HG03196 (cell line): ENCODE measurements around the gene KCNH1.
A peak's percentile ranks its signal among the peaks of the same experiment; 100 is the strongest.

ENCODE experiments used
- ATAC-seq: cut with Tn5 transposase; IDR thresholded peaks from one replicate; pipeline ENCODE4 v1.9.1; 2021; ENCODE audit not compliant: unreplicated experiment

The KCNH1 gene, protein sequence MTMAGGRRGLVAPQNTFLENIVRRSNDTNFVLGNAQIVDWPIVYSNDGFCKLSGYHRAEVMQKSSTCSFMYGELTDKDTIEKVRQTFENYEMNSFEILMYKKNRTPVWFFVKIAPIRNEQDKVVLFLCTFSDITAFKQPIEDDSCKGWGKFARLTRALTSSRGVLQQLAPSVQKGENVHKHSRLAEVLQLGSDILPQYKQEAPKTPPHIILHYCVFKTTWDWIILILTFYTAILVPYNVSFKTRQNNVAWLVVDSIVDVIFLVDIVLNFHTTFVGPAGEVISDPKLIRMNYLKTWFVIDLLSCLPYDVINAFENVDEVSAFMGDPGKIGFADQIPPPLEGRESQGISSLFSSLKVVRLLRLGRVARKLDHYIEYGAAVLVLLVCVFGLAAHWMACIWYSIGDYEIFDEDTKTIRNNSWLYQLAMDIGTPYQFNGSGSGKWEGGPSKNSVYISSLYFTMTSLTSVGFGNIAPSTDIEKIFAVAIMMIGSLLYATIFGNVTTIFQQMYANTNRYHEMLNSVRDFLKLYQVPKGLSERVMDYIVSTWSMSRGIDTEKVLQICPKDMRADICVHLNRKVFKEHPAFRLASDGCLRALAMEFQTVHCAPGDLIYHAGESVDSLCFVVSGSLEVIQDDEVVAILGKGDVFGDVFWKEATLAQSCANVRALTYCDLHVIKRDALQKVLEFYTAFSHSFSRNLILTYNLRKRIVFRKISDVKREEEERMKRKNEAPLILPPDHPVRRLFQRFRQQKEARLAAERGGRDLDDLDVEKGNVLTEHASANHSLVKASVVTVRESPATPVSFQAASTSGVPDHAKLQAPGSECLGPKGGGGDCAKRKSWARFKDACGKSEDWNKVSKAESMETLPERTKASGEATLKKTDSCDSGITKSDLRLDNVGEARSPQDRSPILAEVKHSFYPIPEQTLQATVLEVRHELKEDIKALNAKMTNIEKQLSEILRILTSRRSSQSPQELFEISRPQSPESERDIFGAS

GRCh38 chr1:211133836-211134669 is at the start of gene KCNH1:
KCNH1 (minus strand) TSS chr1:211134148; CDS start chr1:211133945, 203 bp downstream.
- peak; percentile 94 for ATAC-seq

DNA sequence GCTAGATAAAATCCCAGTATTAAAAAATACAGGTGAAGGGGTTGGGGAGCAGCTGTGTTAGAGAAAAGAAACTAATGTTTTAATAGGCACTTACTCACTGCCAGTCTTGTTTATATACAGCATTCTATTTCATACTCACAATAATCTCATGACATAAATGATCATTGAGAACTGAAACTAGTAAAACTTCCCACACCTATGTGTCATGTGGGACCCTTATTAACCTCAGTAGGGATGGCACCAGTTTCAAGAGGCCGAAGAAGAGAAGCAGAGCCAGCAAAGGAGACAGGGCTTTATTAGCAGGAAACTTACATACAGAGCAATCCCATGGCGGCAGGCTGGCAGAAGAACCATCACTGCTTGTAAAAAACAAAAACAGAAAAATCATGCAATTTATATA is 48.8 kb upstream of the KCNH1 start:
- no peak for ATAC-seq

DNA sequence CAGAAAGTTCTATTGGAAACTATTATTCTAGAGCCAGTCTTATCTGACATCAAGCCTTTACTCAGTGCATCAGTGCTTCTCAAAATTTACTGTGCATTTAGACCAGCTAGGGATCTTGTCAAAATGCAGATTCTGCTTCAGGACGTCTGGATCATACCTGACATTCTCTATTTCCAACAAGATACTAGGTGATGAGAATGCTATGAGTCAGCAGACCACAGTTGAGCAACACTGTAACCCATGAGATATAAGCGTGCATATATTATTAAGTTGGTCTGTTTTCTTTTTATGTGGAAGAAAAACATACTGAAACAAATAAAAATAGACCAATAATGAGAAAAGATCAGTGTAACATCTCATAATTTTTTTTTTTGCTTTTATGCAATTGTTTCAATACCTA is 40.4 kb upstream of the KCNH1 start:
- no peak for ATAC-seq

- ATAC-seq: no peak
These were observed 38.7 kb upstream of the KCNH1 start for GRCh38 chr1:211172657-211173056.

DNA sequence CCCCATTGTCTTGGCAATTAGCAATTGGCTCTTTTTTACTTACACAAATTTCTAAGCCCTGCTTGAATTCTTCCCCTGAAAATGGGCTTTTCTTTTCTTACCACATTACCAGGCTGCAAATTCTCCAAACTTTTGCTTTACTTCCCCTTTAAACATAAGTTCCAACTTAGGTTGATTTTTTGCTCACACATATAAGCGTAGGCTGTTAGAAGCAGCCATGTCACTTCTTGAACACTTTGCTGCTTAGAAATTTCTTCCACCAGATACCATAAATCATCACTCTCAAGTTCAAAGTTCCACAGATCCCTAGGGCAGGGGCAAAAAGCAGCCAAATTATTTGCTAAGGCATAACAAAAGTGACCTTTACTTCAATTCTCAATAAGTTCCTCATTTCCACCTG is 35.4 kb upstream of the KCNH1 start:
- no peak for ATAC-seq

GRCh38 chr1:211158866-211159265 is 24.9 kb upstream of the KCNH1 start:
- ATAC-seq: no peak

- no peak for ATAC-seq
These were observed 21.1 kb upstream of the KCNH1 start for GRCh38 chr1:211155040-211155439.

DNA sequence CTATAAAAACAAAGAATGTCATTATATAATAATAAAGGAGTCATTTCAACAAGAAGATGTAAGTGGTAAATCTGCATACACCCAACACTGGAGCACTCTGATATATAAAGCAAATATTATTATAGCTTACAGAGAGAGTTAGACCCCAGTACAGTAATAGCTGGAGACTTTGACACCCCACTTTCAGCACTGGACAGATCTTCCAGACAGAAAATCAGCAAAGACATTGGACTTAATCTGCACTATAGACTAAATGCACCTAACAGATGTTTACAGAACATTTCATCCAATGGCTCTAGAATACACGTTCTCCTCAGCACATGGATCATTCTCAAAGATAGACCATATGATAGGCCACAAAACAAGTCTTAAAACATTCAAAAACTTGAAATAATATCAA is 20.0 kb upstream of the KCNH1 start:
- ATAC-seq: no peak

DNA sequence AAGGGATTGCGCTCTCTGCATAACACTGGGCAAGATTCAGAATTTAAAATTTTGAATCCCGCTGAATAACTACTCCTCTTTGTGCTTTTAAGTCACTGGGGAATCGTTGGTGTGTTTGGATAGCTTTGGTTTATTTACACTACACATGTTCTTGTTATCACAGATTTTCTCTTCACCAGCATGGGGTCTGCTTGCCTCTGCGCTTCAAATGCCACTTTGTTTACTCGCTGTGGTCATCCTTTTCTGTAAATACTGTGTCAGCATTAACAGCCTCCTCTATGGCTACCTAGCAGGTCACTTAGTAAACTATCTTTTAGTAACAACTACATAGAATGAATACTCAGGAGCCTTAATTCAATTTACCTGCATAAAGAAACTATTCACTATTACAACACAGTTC is 14.4 kb upstream of the KCNH1 start:
- ATAC-seq: no peak

- no peak for ATAC-seq
These were observed 12.0 kb upstream of the KCNH1 start for GRCh38 chr1:211145944-211146343.

DNA sequence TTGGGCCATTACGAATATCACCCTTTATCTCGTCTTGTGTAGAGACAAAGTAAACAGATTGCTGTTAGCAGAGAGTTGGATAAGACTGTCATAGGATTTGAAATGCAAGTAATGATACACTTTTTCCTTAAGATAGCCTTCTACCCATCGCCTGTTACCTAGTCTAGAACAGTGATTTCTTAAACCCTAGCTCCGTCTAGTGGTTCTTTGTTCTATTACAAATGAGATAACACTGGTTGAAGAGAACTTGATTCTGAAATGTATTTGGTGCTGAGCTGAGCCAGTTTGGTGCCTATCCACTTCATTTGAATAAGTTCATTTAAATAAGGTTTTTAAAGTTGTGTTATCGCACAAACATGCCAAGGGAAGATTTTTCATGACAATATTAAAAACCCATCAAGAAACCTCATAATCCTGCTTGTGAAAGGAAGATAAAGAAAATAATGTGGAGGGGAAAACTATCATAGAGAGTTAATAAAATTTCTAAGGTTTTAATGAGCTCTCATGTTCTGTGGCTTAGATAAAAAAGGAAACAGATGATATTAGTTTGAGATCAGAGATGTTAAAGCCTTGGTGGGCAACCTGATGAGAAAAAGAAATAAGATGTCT is 1.5 kb upstream of the KCNH1 start:
- ATAC-seq: no peak

- ATAC-seq: no peak
These were observed 534 bp downstream of the KCNH1 start for GRCh38 chr1:211133393-211133835.

- no peak for ATAC-seq
These were observed 1.1 kb downstream of the KCNH1 start for GRCh38 chr1:211132721-211133392.

DNA sequence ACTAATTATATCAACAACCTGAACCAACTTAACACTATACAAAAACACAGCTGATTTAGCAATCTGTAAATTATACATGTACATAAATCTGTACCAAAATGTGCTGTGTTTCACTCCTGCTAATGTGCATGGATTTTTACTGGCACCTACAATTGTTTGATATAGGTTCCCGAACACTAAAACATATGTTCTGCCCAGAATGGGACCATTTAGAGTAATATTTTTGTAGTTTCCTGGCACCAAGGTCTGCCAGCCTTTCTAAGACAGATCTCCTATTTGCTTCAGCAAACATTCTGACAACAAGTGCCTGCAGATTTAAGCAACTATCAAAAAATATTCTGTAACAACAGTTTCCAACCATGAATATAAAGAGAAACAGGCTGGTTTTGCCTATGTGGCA is 4.2 kb downstream of the KCNH1 start:
- ATAC-seq: no peak

DNA sequence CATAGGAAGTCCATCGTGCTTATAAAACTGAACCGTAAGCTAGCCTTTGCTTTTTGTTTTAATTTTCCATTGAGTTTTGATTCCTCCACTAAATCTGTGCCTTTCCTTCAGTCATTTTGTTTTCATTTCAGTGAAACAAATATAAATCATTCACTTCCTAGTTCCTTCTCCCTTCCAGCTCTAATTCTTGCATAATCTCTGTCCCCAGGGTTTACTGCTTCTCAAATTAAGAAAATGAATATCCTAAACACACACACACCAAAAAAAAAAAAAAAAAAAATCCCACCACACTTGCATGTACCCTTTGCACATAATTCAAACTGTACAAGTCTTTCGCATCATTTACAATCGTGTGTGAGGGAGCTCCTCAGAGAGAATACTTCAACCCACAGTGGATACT is 6.8 kb downstream of the KCNH1 start:
- no peak for ATAC-seq

DNA sequence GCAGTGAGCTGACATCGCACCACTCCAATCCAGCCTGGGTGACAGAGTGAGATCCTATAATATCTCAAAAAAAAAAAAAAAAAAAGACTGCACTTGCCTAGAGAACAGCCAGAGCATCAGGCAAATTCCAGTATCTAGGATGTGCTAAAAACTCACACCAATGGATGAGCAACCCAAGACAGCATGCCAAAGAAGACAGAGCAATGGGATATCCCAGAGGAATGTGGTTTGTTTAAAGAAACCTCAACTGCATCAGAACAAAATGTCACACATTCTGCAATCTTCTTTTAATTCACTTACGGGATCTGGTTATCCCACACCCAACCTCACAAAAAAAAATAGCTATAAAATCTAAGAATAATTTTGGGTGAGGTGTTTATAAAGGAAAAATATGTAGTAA is 7.3 kb downstream of the KCNH1 start:
- no peak for ATAC-seq

DNA sequence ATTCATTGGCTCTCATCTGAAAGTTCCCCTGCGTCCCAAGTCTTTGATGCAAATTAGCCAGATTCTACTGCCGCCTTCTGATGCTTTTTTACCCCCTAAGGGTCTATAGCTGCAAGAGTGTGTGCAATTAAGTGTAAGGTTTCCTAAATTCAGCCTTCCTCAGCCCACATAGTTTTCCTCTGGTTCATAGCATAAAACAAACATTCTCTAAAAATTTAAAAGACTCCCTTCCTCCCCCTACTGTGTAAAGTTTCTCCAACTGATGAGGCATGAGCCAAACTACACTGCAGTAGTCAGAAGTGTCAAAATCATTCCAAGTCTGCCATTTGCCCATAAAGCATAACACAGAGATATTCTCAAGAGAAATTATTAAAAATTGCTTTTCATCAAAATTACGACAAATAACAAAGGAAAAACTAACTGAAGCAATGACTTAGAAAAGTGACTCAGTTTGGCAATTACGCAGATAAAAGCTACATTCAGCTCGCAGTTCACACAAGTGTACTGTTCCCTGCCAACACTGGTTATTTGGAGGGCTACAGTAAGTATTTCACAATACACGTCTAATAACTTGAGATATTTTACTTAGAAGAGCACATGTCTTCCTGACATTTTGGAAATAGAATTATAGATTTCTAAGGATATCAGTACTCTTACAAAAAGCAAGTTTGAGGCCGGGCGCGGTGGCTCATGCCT is 15.4 kb downstream of the KCNH1 start:
- ATAC-seq: no peak

DNA sequence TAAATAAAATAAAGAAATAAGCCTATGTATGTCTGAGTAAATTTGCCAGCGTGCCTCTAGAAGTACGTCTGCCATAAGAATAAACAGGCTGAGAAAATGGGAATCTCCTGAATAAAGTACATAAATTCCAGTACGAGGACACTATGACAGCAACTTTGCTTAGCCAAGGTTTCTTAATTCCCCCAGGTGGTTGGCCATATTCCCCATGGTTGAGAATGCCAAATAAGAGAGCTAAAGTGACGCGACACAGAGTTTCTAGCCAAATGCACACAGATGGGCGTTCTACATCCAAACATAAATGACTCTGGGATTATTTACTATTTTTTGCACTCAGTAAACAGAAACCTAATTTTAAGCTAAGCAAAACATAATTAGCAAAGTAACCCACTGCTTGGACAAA is 19.5 kb downstream of the KCNH1 start:
- ATAC-seq: no peak

- no peak for ATAC-seq
These were observed 20.4 kb downstream of the KCNH1 start for GRCh38 chr1:211113566-211113965.
